Colonic mucosa (tissue), 4 donors: ENCODE data around the gene SPPL2A. TPM values are rescaled to one million over a fixed set of nuclear protein-coding genes. Genes with fewer than 3 reads are reported as not detected.

Experiments used
- DNase-seq: peaks from one replicate; pipeline ENCODE4 v3.0.0-alpha.2; 2020
- H3K27ac ChIP-seq: fragments of 200-600 bp; one replicate; pipeline ENCODE4 v1.8.0; 2021
- H3K27me3 ChIP-seq: fragments of 200-600 bp; one replicate; pipeline ENCODE4 v1.8.0; 2021
- H3K36me3 ChIP-seq: fragments of 200-600 bp; one replicate; pipeline ENCODE4 v1.8.0; 2021
- H3K4me1 ChIP-seq: fragments of 200-600 bp; one replicate; pipeline ENCODE4 v1.8.0; 2021; ENCODE audit warnings: mild to moderate bottlenecking
- H3K4me3 ChIP-seq: fragments of 200-600 bp; one replicate; pipeline ENCODE4 v1.8.0; 2021
- H3K9ac ChIP-seq, 2 donors: one replicate each; pipeline ENCODE4 v1.7.0; 2013; ENCODE audit warnings: control low read depth in 2 of 2, low read depth in 2 of 2, low read length in 2 of 2
- H3K9me3 ChIP-seq: fragments of 200-600 bp; one replicate; pipeline ENCODE4 v1.8.0; 2021
- intact Hi-C: fragments of 100-400 bp; cut with DNase I; formaldehyde crosslinking; loops from one replicate; pipeline ENCODE4 v1.14.1; 2022
- total RNA-seq, 2 donors: library from RNA; stranded (reverse); fragmentation: NEBNext Ultra II Directional in 1 of 2; extraction: Animal tissue kit (Norgen Biotek cat#: 25700) in 1 of 2; gene quantifications; one replicate each; pipeline ENCODE4 v1.2.1, GENCODE V29; 2021
- TF ChIP-seq, protein P1 (sequence below): fragments of 200-600 bp; IDR thresholded peaks from one replicate; pipeline ENCODE4 v1.8.0; 2022; ENCODE audit warnings: antibody characterized with exemption, mild to moderate bottlenecking
- donor health status: healthy.
- donor health status: DM: no; HTN: no; CAD: no.
- donor health status: DM: no; HTN: no; CAD: no.

Gene SPPL2A
- total RNA-seq, 2 donors from 2014 or later, result 190 to 308 TPM

DNA sequence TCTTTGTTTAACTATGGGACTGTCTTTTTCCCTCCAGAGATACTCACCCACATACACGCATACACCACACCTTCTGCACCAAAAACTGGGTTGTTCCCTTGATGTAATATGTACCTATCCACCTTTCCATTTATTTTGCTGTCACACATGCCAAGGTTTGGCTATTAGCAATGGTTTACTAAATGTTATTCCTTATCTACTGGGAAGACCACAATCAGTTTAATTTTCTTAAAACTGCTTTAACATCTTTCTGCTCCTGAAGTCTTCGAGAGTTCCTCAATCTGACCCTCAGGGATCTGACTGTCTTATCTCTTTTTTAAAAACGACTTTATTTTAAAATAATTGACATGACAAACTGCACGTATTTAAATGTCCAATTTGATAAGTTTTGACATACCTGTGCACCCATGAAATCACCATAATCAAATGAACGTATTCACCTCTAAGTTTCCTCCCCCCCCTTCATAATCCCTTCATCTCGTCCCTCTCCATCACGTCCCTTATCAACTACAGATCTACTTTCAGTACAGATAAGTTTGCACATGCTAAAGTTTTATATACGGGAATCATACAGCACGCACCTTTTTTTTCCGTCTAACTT, 78.1 kb downstream of the SPPL2A start:
- Histone ChIP-seq H3K9ac (peak overlapping the region; percentile 71 to 87), H3K4me3 (peak overlapping the region; percentile 84), H3K9me3 (no peaks in the 10 kb centered on the region), H3K27ac (peak overlapping the region; percentile 97), H3K4me1 (peaks cover 4% of the 10 kb centered on the region), H3K27me3 (no peaks in the 10 kb centered on the region), H3K36me3 (no peaks in the 10 kb centered on the region)
- intact Hi-C loops, result loop anchor here (5.0 kb wide), 1 partner anchor 75 kb away; no protein-coding TSS in a partner anchor
- DNase-seq, result no peak
- TF ChIP-seq, protein P1, sequence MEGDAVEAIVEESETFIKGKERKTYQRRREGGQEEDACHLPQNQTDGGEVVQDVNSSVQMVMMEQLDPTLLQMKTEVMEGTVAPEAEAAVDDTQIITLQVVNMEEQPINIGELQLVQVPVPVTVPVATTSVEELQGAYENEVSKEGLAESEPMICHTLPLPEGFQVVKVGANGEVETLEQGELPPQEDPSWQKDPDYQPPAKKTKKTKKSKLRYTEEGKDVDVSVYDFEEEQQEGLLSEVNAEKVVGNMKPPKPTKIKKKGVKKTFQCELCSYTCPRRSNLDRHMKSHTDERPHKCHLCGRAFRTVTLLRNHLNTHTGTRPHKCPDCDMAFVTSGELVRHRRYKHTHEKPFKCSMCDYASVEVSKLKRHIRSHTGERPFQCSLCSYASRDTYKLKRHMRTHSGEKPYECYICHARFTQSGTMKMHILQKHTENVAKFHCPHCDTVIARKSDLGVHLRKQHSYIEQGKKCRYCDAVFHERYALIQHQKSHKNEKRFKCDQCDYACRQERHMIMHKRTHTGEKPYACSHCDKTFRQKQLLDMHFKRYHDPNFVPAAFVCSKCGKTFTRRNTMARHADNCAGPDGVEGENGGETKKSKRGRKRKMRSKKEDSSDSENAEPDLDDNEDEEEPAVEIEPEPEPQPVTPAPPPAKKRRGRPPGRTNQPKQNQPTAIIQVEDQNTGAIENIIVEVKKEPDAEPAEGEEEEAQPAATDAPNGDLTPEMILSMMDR, result no peak

GRCh38 chr15:50686469-50687301, 78.8 kb downstream of the SPPL2A start, which contains the start of gene TRPM7:
Gene TRPM7 (minus strand): TSS chr15:50686797. CDS start chr15:50686533, 264 bp downstream.
- Histone ChIP-seq H3K27me3 (no peaks in the 10 kb centered on the region), H3K27ac (peak within 1 kb of the TSS; percentile 97), H3K9me3 (no peaks in the 10 kb centered on the region), H3K4me3 (peak within 1 kb of the TSS; percentile 84), H3K36me3 (no peaks in the 10 kb centered on the region), H3K9ac (peak within 1 kb of the TSS; percentile 85 to 87), H3K4me1 (peaks cover 4% of the 10 kb centered on the region)
- intact Hi-C loops, result loop anchor here (5.0 kb wide), 1 partner anchor 76 kb away; no protein-coding TSS in a partner anchor
- TF ChIP-seq, protein P1, result no peak
- peak; percentile 88 for DNase-seq

- Histone ChIP-seq H3K4me1 (peaks cover 4% of the 10 kb centered on the region), H3K4me3 (peak overlapping the region; percentile 84), H3K36me3 (no peaks in the 10 kb centered on the region), H3K27ac (peak overlapping the region; percentile 97), H3K9me3 (no peaks in the 10 kb centered on the region), H3K27me3 (no peaks in the 10 kb centered on the region), H3K9ac (peak overlapping the region; percentile 82 to 85)
- TF ChIP-seq, protein P1, result no peak
- intact Hi-C loops, result loop anchor here (5.0 kb wide), 1 partner anchor 76 kb away; no protein-coding TSS in a partner anchor
- no peak for DNase-seq
These were observed 79.5 kb downstream of the SPPL2A start for GRCh38 chr15:50685976-50686468.

DNA sequence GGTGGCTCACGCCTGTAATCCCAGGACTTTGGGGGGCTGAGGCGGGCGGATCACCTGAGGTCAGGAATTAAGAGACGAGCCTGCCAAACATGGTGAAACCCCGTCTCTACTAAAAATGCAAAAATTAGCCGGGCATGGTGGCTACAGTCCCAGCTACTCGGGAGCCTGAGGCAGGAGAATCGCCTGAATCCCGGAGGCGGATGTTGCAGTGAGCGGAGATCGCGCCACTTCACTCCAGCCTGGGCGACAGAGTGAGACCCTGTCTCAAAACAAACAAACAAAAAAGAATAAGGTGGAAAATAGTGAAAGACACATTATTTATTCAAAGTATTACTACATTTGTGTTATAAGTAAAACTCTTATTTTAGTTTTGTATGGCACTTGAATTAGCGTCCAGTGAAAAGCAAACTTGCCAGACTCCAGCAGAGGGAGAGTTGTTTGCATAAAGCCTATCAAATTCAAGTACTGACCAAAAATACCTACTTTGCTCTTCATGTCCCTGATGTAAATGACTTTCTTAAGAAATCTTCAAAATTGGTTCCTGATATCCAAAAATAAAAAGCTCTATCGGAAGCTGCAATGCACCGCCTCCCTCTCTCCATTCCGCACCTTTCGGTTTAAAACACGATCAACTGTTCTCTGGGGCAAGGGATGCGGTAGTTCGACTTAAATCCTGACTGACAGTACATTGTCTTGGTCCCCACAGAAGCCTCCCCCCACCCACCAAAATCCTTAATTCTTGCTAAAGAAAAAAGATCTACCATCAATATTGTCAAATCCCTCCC, 80.1 kb downstream of the SPPL2A start:
- H3K4me1 ChIP-seq, result peaks cover 4% of the 10 kb centered on the region
- peak overlapping the region; percentile 84 for H3K4me3 ChIP-seq
- no peaks in the 10 kb centered on the region for H3K9me3 ChIP-seq
- H3K9ac ChIP-seq, result peak overlapping the region; percentile 82 to 85
- no peaks in the 10 kb centered on the region for H3K36me3 ChIP-seq
- H3K27ac ChIP-seq, result peak overlapping the region; percentile 97
- TF ChIP-seq, protein P1, result no peak
- no peaks in the 10 kb centered on the region for H3K27me3 ChIP-seq
- DNase-seq, result no peak
- intact Hi-C loops, result loop anchor here (5.0 kb wide), 1 partner anchor 77 kb away; no protein-coding TSS in a partner anchor

DNA sequence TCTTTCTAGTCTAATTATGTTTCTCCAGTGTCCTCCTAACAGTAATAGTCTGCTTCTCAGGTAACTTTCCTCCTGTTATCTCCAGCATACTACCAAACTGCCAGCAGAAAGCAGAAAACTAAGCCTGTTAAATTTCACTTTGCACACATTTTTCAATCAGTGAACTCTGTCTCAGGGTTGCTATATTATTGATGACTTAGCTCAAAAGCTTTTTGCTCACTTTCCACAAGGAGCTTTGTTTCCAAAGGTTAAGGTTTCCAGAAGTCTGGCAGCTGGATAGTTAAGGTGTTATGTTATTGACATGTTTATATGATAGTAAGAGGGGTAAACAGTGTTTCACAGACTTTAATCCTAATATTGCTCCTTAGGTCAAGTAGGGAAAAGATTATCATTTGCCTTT, 84.0 kb downstream of the SPPL2A start:
- Histone ChIP-seq H3K4me1 (no peaks in the 10 kb centered on the region), H3K4me3 (no peak overlapping the region), H3K27me3 (no peaks in the 10 kb centered on the region), H3K9ac (no peak overlapping the region), H3K9me3 (no peaks in the 10 kb centered on the region), H3K36me3 (no peaks in the 10 kb centered on the region), H3K27ac (no peak overlapping the region)
- TF ChIP-seq, protein P1, result no peak
- no peak for DNase-seq
- intact Hi-C loops, result no loop called here
